Measurements from ENCODE around the gene ZNF441. TPM values are rescaled to one million over a fixed set of nuclear protein-coding genes. Genes with fewer than 3 reads are reported as not detected.

The ZNF441 gene
- total RNA-seq, 4 donors from 2014 or later = 13.8 to 18.1 (median 15.8) TPM

DNA sequence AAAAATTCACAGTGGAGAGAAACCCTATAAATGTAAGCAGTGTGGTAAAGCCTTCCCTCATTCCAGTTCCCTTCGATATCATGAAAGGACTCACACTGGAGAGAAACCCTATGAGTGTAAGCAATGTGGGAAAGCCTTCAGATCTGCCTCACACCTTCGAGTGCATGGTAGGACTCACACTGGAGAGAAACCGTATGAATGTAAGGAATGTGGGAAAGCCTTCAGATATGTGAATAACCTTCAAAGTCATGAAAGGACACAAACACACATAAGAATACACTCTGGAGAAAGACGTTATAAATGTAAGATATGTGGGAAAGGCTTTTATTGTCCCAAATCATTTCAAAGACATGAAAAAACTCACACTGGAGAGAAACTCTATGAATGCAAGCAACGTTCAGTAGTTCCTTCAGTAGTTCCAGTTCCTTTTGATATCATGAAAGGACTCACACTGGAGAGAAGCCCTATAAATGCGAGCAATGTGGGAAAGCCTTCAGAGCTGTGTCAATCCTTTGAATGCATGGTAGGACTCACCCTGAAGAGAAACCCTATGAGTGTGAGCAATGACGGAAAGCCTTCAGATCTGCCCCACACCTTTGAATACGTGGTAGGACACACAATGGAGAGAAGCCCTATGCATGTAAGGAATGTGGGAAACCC lies 65.6 kb downstream of the ZNF441 start:
- 94 to 98% methylated on average over 8 of the region's 8 CpGs for WGBS, 2 donors
- Histone ChIP-seq H3K4me1 (no peaks in the 10 kb centered on the region), H3K4me3 (no peak overlapping the region), H3K27ac (no peak overlapping the region), H3K27me3 (no peaks in the 10 kb centered on the region), H3K9me3 (peaks cover 5 to 94% (median 23%) of the 10 kb centered on the region in 4 donors), H3K36me3 (peaks cover 0 to 79% (median 22%) of the 10 kb centered on the region in 3 donors)
- DNase-seq (ENCODE audit: low spot score in 2 of 2) = no peak
- TF ChIP-seq EP300 (IDR thresholded peaks at IDR 0.05) = no peak
- no peak for TF ChIP-seq POLR2A (IDR thresholded peaks at IDR 0.05)
- TF ChIP-seq, protein P1, sequence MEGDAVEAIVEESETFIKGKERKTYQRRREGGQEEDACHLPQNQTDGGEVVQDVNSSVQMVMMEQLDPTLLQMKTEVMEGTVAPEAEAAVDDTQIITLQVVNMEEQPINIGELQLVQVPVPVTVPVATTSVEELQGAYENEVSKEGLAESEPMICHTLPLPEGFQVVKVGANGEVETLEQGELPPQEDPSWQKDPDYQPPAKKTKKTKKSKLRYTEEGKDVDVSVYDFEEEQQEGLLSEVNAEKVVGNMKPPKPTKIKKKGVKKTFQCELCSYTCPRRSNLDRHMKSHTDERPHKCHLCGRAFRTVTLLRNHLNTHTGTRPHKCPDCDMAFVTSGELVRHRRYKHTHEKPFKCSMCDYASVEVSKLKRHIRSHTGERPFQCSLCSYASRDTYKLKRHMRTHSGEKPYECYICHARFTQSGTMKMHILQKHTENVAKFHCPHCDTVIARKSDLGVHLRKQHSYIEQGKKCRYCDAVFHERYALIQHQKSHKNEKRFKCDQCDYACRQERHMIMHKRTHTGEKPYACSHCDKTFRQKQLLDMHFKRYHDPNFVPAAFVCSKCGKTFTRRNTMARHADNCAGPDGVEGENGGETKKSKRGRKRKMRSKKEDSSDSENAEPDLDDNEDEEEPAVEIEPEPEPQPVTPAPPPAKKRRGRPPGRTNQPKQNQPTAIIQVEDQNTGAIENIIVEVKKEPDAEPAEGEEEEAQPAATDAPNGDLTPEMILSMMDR (IDR thresholded peaks at IDR 0.05) = no peak

DNA sequence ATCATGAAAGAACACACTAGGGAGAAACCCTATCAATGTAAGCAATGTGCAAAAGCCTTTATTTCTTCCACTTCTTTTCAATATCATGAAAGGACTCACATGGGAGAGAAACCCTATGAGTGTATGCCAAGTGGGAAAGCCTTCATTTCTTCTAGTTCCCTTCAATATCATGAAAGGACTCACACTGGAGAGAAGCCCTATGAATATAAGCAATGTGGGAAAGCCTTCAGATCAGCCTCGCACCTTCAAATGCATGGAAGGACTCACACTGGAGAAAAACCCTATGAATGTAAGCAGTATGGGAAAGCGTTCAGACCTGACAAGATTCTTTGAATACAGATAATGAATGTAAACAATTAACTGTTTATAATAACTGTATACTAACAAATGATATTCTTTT lies 66.7 kb downstream of the ZNF441 start:
- Histone ChIP-seq H3K36me3 (peaks cover 0 to 67% (median 22%) of the 10 kb centered on the region in 3 donors), H3K9me3 (peaks cover 5 to 92% (median 22%) of the 10 kb centered on the region in 4 donors), H3K27me3 (no peaks in the 10 kb centered on the region), H3K4me3 (no peak overlapping the region), H3K4me1 (no peaks in the 10 kb centered on the region), H3K27ac (no peak overlapping the region)
- TF ChIP-seq EP300 (IDR thresholded peaks at IDR 0.05) = no peak
- no peak for TF ChIP-seq POLR2A (IDR thresholded peaks at IDR 0.05)
- TF ChIP-seq, protein P1 (IDR thresholded peaks at IDR 0.05) = no peak
- WGBS, 2 donors = 97 to 99% methylated on average over 2 of the region's 2 CpGs
- DNase-seq (ENCODE audit: low spot score in 2 of 2) = no peak

Other genes starting within 250 kb of the ZNF441 start
- gene ECSIT, start 237.9 kb upstream of the ZNF441 start, total RNA-seq = 10 to 100 TPM; 45.2 to 81.6 (median 58.4) TPM
- 10 to 100 TPM; 21.3 to 43.3 (median 27.3) TPM for gene CNN1, start 228.1 kb upstream of the ZNF441 start, total RNA-seq
- gene ELOF1, start 207.8 kb upstream of the ZNF441 start, total RNA-seq = 10 to 100 TPM; 26.8 to 34.1 (median 28.9) TPM
- gene ACP5, start 189.4 kb upstream of the ZNF441 start, total RNA-seq = 10 to 100 TPM in 3 of 4 donors, 1 to 10 TPM in 1; 4.8 to 12.6 (median 10.7) TPM
- 10 to 100 TPM in 3 of 4 donors, 1 to 10 TPM in 1; 9.0 to 30.8 (median 12.2) TPM for gene ZNF627, start 169.5 kb upstream of the ZNF441 start, total RNA-seq
- 10 to 100 TPM in 2 of 4 donors, 1 to 10 TPM in 2; 8.1 to 16.5 (median 10.0) TPM for gene ZNF823, start 28.1 kb upstream of the ZNF441 start, total RNA-seq
- gene ZNF491, start 31.5 kb downstream of the ZNF441 start, total RNA-seq = 1 to 10 TPM; 2.1 to 3.9 (median 2.8) TPM
- gene ZNF440, start 47.3 kb downstream of the ZNF441 start, total RNA-seq = 10 to 100 TPM in 3 of 4 donors, 1 to 10 TPM in 1; 6.3 to 14.5 (median 10.2) TPM
- gene ZNF439, start 81.7 kb downstream of the ZNF441 start, total RNA-seq = 10 to 100 TPM in 3 of 4 donors, 1 to 10 TPM in 1; 9.8 to 21.8 (median 14.1) TPM
- 10 to 100 TPM in 1 of 4 donors, 1 to 10 TPM in 3; 9.8 to 10.2 (median 9.9) TPM for gene ZNF69, start 120.8 kb downstream of the ZNF441 start, total RNA-seq
- gene ZNF700, start 158.1 kb downstream of the ZNF441 start, total RNA-seq = 10 to 100 TPM; 14.9 to 18.6 (median 17.7) TPM
- gene ZNF763, start 198.0 kb downstream of the ZNF441 start, total RNA-seq = 10 to 100 TPM in 2 of 4 donors, 1 to 10 TPM in 2; 8.2 to 19.0 (median 11.6) TPM

All from tibial nerve (tissue), 4 donors.